Germinal center (tissue), 1 donor: Measurements from ENCODE around the gene RIMS1.
"Not testable (repeated sequence)": the region's sequence is repeated elsewhere in the genome, so short reads cannot be mapped to it uniquely, and the experiment has no call there.

ENCODE experiments used
- DNase-seq: peaks from one replicate; pipeline ENCODE4 v3.0.0; 2012; ENCODE audit warnings: mixed read lengths, low spot score

The RIMS1 gene

DNA sequence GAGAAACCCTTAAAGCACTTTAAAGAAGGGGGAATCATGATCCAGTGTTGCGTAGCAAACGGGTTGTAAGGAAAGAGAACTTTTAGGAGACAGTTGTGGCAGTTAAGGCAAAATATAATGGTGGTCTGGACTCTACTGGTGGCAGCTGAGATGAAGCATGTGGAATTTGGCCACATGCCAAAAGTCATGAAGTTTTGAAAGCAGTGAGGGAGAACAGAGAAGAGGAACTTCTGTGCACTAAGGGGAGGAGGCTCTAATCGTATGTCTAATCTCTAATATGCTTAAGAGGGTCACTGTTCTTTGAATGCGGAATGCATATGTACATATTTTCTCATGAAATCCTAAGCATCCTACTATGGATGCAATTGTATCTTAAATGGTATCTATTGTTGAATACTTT is 91.5 kb downstream of the RIMS1 start:
- no peak for DNase-seq

DNA sequence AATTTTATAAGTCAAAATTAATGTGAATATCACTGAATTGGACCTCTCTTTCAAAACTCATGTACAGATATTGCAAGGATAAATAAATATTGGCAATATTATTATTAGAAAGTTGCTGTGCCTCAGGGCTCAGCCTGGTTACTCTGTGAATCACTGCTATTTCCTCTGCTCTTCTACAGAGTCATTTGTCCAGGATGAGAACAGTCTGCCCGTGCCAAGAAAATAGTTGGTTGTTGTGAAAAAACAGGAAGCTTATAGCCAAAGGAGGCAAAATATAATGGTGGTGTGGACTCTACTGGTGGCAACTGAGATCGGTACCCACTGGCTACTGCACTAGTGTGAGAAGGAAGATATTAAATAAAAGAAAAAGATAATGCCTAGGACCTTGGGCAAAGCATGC is 93.6 kb downstream of the RIMS1 start:
- no peak for DNase-seq

DNA sequence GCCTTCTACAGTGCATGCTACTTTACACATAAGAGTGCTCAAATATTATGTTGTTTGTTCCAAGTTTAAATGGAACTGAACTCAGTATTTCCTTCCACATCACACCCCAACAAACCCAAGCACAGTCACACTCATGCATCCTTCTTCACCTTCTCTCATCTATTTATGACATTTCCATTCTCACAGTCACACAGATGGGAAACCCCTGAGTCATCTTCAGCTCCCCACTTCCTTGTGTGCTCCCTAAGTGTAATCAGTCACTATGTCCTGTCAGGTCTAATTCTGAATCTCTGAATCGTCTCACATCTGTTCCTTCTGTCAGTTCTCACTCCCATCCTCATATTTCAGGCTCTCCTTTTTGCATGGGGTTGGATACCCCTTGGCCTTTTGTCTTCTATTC is 96.0 kb downstream of the RIMS1 start:
- DNase-seq, result no peak

DNA sequence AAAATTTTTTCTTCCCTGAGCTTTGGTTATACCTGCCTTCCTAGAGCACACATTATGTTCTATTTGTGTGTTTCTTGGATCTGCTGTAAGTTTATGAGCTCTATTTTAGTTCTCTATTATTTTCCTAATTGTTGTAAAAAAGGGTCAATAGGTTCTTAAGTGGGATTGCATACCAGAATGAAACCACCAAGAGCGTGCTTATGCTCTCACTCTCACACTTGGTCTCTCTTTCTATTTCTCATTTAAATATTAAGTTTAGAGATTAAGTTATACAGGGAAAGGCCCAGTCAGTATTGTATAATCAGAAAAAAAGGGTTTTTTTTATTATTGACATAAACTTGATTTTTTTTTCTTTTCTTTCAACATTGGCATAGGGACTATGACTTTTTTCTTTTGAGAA is 96.8 kb downstream of the RIMS1 start:
- no peak for DNase-seq

DNA sequence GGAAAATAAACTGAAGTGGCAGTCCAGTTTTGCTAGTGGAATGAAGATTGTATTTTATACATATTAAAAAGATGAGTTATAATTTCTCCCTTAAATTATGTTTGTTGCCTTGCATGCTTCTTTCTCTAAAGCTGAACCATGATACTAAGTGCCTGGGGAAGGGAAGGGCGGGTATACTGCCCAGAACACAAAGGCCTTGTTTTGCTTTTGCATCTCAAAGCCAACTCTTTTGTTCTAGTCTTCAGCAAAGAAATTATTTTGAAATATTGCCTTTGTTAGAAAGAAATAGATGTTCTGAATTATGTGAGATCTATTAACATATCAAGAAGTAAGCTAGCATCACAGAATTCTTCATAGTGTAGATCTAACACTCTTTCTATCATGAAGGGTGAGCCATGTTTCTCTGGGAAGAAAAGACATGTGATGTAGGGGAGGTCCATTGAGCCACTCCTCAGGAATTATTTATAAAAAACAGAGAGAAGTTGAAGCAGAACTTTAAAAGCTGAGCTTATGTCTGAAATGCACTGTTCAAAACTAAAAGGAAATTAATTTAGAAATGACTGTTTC is 108.4 kb downstream of the RIMS1 start:
- no peak for DNase-seq

DNA sequence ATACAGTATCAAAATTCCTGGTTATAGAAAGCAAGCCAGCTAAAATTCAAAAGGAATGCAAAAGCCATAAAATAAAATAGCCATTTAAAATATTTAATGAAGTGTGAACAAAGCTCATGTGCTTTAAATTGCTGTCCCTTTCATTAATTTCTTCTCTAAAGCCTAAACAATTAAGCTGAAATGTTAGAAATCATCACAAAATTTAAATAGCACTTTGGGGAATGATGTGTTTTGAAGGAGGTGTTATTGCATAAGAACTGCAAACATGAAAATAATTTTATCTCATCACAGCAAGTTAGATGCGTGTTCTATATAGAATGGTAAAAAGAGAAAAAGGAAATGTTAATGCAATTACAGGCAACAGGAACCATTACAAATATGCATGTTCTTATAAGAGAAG is 111.0 kb downstream of the RIMS1 start:
- DNase-seq, result no peak

DNA sequence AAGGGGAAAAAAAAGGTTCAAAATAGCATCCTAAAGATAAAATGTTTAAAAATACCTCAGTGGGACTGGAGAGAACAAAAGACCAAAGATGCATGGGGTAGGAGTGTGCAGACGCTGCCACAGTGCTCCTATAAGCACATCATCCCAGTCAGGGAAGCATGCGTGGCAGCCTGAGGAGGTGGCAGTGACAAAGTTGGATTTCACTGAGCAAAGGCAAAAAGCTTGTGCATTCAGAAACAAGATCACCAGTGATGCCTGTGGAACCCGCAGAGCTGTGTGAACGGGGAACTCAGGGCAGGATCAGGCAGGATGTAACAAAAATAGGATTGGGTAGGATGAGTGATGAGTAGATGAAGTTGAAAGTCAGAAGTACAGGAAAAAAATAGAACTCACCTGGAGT is 116.1 kb downstream of the RIMS1 start:
- DNase-seq, result no peak

DNA sequence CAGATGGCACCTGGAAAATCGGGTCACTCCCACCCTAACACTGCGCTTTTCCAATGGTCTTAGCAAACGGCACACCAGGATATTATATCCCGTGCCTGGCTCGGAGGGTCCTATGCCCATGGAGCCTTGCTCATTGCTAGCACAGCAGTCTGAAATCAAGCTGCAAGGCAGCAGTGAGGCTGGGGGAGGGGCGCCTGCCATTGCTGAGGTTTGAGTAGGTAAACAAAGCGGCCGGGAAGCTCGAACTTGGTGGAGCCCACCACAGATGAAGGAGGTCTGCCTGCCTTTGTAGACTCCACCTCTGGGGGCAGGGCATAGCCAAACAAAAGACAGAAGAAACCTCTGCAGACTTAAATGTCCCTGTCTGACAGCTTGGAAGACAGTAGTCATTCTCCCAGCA is 120.2 kb downstream of the RIMS1 start:
- not testable (repeated sequence) for DNase-seq

DNA sequence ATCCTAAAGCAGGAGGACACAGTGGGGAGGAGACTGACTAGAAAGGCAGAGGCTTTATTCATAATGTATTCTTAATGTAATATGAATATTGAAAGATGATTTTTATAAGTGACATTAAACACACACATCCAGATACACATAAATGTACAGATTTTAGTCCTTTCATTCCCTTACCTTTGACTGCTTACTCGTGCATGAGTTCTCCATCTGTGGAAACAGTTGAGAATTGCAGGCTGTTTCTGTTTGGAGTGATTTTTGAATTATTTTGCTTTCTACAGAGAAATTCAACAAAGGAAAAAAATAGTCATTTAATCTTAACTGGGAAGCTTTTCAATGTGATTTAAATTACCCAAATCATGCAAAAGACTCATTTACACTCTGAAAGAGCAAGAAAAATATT is 136.5 kb downstream of the RIMS1 start:
- no peak for DNase-seq

DNA sequence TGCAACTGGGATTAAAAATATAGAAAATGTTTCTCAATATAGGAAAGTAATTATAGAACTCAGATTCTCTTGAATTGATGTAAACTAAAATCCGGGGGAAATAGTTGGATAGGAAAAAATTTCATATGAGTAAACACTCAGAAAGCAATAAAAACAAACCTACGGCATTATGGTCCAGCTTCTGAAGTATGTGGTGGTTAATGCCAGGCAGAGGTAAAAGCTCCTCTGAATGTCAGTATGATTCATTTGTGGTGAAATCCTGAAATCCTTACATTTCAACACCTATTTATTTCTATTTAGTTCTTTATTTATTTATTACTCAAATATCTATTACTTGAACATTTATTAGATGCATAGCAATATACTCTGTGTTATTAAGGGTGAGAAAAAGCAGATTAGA is 145.1 kb downstream of the RIMS1 start:
- no peak for DNase-seq

DNA sequence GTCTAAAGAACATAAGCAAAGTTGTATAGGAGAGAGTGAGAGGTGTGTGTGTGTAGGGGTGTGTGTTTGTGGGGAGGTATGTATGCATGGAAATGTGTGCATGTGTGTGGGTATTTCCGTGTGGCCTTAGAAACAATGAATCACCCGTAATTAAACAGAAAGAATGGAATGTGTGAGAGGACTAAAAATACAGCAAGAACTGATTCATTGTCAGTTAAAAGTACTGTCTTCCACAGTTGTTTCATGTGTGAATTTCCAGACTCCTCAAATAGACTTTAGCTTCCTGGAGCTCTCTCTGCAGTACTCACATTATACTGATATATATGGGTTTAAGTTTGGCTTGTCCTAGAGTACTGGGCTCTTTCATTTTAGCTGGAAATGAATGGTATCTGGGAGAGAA is 145.7 kb downstream of the RIMS1 start:
- DNase-seq, result no peak

DNA sequence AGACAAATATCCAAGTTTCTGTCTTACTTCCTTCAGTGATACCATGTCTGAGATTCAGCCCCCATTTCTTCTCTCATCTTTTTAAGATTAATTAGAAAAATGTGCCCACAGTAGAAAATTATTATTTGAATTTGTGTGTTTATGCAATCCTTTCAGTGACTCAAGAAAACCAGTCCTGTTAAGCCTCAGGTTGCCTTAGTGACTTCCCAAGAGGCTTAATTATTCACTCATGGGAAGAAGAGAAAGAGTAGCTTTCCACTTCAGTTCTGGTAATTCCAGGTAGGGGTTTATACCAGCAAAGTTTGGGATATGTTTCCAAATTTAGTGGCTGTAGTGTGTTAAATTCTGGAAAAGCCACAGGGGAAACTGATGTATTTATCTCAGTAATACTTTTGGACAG is 149.1 kb downstream of the RIMS1 start:
- DNase-seq, result no peak

DNA sequence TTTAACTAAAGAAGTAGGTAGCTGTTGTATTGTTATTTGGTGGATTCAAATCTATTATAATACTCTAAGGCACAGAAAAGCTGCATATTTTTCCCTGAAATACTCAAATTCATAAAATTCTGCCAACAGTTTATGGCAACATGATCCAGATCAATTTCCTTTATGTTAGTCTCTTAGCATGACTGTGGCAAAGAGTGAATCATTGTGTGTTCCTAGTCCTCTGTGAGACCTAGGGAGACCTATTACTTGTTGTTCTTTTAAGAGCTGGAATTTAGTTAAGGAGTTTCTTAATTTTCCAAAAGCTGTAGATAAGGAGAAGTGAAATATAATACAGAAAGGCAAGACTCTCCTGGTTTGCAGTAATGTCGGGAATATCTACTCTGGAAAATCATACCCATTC is 149.6 kb downstream of the RIMS1 start:
- DNase-seq, result no peak

DNA sequence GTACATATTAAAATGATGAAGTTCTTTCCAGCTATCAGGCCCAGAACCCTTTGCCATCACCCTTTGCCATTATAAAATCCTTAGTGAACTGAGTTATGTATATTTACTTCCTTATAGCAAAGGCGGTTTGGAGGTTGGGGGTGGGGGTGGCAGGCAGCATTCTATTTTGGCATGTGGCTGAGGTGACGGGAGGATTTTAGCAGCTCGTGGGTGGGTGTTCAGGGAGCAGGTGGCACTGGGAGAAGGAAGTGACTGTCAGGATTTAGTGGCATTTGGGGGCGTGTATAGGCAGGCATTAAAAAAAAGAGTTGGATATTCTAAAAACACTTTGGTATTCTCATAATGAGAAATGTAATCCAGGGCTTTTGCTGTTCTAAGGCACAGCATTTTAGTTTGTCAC is 150.7 kb downstream of the RIMS1 start:
- no peak for DNase-seq

DNA sequence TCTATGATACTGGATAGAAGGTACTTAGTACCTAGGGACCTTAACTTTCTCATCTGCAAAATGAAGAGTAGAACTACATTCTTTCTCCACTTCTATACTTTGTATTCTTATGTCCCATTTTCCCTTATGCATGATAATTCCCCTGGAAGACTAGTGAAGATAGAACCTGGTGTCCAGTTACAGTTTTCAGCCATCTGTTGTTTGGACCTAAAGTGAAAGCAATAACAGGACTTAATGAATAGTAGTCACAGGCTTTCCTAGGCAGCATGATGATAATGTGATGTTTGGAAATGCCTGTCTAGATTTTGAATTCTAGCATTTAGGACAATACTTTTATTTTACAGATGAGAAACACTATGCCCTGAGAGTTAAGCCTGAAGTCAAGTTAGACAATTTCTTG is 153.8 kb downstream of the RIMS1 start:
- no peak for DNase-seq

DNA sequence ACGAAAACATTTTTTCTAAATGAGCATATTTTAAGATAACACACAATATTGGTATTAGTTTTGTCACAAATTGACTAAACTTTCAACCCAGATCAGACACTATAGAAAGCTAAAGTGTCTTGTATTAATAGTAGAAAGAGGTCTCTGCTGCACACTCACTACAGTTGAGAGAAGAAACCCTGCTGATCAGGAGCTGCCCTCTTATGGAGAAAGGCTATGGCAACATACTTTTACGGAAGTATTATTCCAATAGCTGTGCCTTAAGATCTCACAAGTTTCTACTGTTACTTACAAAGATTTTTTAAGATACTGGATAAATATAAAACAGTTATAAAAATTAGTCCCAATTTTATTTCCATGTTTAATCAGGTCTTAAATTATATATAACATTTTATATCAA is 155.7 kb downstream of the RIMS1 start:
- DNase-seq, result no peak

DNA sequence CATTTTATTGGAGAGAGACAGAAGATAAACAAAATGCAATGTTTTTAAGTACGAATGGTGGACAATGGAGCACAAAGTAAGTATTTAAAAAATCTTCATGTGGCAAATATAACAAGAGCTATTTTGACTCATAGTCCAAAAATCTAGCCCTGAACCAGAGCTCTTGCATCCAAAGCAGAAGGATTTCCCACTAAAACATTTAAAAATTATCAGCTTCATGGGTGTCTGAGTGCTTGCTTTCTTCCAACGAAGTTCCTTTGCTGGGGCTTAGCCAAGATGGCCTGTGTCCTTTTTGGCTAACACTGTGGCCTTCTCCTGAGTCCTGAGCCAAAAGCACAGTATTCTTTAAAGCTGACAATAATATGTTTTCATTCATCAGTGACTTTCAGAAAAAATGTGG is 161.7 kb downstream of the RIMS1 start:
- no peak for DNase-seq

DNA sequence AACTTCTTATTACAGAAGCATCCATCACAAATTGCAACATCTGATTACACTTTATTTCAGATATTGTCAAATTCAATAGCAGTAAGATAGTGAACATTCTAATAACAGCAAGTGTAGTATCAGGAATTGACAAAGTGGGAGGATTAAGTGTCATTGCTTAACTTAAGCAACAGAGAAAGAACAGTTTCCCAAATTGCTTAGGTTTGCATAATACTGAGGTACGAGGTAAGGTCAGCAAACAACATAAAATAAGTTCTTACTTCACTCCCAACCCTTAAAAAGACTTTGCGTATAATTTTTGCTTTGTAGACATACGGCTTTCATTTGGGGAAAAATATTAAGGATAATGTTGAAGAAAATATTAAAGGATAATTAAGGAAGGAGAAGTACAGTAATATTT is 163.0 kb downstream of the RIMS1 start:
- no peak for DNase-seq

DNA sequence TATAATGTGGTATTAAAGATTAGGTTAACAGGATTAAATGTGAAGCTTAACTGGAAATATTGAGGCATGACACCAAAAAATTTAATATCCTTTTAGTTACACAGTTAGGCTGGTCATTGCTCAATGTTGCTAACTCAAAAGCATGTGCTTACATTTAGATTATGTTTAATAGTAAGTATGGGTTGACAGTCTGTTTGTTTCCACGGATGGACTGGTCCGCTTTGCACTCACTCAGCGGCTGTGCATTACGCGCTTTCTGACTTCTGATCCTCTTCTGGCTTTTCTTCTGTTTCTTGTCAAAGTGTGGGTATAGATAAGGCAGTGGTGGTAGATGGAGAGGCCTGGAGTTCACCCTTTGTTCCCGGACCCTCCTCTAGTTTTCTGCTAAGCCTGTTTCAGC is 174.9 kb downstream of the RIMS1 start:
- no peak for DNase-seq

DNA sequence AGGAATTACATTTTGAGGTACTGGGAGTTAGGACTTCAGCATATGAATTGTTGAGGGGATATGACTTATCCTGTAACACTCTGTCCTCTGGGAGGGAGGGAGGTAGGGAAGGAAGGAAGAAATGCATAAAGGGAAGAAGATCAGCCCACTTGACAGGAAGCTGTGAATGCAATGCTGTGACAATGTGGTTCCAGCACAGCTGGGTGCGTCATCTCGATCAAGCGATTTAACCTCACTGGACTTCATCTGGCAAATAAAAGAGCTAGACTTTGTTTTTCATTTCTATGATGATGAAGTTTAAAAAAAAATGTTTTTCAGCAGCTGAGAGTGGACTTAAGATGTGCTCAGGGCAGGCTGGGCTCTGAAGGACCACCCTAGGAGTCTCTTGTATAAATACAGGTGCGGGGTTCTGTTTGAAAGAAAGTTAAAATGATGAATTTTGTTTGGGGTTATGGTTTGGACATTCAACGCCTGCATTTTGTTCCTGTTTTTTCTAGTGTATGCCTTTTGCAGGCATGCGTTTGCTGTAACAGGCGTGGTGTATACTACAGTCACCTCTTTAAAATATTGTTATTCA is 178.1 kb downstream of the RIMS1 start:
- DNase-seq, result no peak

DNA sequence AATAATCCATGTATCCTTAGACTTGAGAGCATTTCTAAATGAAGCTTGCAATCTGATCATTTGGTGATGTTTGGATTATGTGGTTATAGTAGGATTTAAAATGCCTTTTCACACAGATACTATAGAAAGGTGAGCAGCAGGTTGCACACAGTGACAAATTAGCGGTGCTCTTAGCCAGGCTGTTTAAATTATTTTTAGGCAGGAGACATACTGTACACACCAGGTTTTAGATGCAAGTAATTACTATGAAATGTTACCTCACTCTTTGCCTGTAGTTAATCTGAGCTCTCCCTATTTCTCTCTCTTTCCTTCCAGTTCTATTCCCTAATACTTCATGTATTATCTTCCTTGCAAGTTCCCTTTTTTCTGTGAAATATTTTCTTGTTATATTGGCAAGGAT is 191.7 kb downstream of the RIMS1 start:
- no peak for DNase-seq

DNA sequence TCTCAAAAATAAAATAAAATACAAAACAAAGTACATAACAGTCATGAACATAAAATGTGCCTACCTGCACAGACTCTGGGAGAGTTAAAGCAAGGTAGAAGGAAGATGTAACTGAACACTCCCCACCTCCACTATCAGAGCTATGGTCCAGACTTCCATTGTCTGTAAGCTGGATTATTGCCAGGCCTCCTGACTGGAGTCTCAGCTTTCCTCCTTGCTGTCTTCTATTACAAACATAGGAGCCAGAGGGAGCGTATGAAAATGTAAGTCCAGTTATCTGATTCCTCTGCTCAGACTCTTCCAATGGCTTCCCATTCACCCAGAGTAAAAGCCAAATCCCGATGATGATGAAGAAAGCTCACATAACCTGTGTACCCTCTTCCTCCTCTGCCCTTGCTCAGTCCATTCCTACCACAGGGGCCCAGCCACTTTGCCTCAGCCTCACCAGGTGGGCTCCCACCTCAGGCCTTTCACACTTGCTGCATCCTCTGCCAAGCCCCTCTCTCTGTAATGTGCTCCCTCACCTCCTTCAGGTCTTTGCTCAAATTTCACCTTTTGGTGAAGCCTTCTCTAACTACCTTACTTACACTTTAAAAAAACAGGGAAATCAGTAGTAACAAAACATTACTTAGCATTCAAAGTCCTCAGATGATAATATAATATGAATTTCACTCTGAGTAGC is 194.1 kb downstream of the RIMS1 start:
- DNase-seq, result no peak

DNA sequence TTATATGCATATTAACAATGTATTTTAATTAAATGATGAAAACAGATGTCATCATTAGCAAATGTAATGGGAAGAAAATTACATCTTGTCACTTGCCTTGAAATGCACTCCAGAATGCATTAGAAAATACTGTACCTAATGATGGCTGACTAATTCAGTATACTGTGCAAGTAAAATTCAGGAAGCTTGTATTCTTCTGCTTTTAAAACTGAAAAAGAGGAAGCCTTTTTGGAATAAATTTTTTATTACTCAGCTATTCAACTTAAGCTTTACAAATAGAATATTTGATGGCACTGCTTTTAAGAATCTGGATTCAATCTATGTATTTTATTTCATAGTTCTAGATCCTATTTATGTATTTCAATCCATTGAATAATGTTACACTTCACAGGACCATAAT is 195.5 kb downstream of the RIMS1 start:
- DNase-seq, result no peak

DNA sequence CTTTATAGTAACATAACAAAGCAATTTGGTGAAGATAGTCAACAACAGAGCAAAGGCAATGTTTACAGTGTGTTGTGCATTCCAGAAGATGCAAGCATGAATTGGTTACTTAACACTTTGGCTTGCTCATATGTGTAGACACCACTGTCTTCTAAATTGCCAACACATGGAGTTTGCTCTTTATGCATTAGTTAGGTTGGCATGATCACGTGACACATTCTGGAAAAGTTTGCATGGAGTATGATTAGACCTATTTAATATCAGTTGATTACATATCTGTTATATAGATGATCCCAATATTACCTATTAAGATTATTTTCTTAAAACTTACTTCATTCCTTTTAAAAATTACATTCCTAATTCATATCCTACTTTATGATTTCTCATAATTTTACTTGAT is 197.6 kb downstream of the RIMS1 start:
- no peak for DNase-seq
